ENCODE data around the gene RAB21. TPM values are rescaled to one million over a fixed set of nuclear protein-coding genes. Genes with fewer than 3 reads are reported as not detected.

The RAB21 gene
- total RNA-seq = 8.1 and 11.4 TPM in 2 replicates

GRCh38 chr12:71754461-71755145, at the start of gene RAB21:
Gene RAB21, plus strand, starts transcription at chr12:71754863. Its CDS starts 267 bp downstream, at chr12:71755130.

Other genes with a start within 250 kb of the RAB21 start
- 6.2 and 7.6 TPM in 2 replicates for gene ZFC3H1, start 91.0 kb upstream of the RAB21 start, total RNA-seq
- 4.0 and 5.6 TPM in 2 replicates for gene THAP2, start 90.6 kb upstream of the RAB21 start, total RNA-seq
- 13.7 and 17.0 TPM in 2 replicates for gene TMEM19, start 68.8 kb upstream of the RAB21 start, total RNA-seq
- 9.1 and 10.3 TPM in 2 replicates for gene TBC1D15, start 84.9 kb downstream of the RAB21 start, total RNA-seq
- not detected in 2 replicates for gene TPH2, start 184.0 kb downstream of the RAB21 start, total RNA-seq

All from bronchus fibroblast of lung (primary cell).